ENCODE data around the gene ACOT9. TPM values are rescaled to one million over a fixed set of nuclear protein-coding genes. Genes with fewer than 3 reads are reported as not detected.

The ACOT9 gene
- total and polyA plus RNA-seq, 4 donors: 30.5 to 46.7 (median 45.1) TPM

DNA sequence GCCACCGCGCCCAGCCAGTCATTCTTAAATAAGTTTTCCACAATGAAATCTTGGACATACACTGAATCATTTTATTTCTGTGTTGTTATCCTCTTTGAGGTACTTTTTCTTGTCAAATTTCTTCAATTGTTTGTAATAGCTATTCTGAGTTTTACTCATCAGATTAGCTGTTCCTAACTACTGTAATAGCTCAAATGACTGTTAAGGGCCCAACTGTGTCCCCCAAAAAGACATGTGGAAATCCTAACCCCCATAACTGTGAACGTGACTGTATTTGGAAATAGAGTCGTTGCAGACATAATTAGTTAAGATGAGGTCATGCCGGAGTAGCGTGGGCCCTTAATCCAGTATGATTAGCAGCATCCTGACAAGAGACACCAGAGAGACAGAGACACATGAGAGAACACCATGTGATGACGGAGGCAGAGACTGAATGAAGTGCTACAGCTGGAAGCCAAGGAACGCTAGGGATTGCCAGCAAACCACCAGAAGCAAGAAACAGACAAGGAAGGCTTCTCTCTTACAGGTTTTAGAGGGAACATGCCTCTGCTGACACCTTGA, 22.9 kb downstream of the ACOT9 start:
- WGBS, 2 donors: 88 to 92% methylated on average over 8 of the region's 8 CpGs
- peaks cover 0 to 1% (median 0%) of the 10 kb centered on the region in 4 donors for H3K9me3 ChIP-seq (ENCODE audit: control insufficient read depth in 4 of 4, insufficient read depth in 3 of 4, low read length in 3 of 4)
- H3K36me3 ChIP-seq (ENCODE audit: control insufficient read depth in 4 of 4, insufficient read depth in 4 of 4, low read length in 4 of 4): peaks cover 3 to 19% (median 9%) of the 10 kb centered on the region in 4 donors
- peaks cover 0 to 4% (median 2%) of the 10 kb centered on the region in 3 donors for H3K27me3 ChIP-seq (ENCODE audit: control insufficient read depth in 3 of 3, insufficient read depth in 3 of 3, low read length in 2 of 3)
- H3K4me3 ChIP-seq: no peak overlapping the region
- H3K27ac ChIP-seq (ENCODE audit: low read depth in 1 of 2, low read length in 1 of 2): no peak overlapping the region
- no peak overlapping the region for H3K9ac ChIP-seq (ENCODE audit: insufficient read depth in 1 of 2, low read length in 2 of 2)
- peaks cover 0 to under 1% (median 0%) of the 10 kb centered on the region in 5 donors for H3K4me1 ChIP-seq (ENCODE audit: control insufficient read depth in 5 of 5, insufficient read depth in 5 of 5, low read length in 5 of 5)
- DNase-seq: no peak
- ATAC-seq (ENCODE audit: insufficient read depth, low FRiP score): no peak
- TF ChIP-seq, protein P1, sequence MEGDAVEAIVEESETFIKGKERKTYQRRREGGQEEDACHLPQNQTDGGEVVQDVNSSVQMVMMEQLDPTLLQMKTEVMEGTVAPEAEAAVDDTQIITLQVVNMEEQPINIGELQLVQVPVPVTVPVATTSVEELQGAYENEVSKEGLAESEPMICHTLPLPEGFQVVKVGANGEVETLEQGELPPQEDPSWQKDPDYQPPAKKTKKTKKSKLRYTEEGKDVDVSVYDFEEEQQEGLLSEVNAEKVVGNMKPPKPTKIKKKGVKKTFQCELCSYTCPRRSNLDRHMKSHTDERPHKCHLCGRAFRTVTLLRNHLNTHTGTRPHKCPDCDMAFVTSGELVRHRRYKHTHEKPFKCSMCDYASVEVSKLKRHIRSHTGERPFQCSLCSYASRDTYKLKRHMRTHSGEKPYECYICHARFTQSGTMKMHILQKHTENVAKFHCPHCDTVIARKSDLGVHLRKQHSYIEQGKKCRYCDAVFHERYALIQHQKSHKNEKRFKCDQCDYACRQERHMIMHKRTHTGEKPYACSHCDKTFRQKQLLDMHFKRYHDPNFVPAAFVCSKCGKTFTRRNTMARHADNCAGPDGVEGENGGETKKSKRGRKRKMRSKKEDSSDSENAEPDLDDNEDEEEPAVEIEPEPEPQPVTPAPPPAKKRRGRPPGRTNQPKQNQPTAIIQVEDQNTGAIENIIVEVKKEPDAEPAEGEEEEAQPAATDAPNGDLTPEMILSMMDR (IDR thresholded peaks at IDR 0.05; ENCODE audit: control extremely low read depth, extremely low read depth): no peak

DNA sequence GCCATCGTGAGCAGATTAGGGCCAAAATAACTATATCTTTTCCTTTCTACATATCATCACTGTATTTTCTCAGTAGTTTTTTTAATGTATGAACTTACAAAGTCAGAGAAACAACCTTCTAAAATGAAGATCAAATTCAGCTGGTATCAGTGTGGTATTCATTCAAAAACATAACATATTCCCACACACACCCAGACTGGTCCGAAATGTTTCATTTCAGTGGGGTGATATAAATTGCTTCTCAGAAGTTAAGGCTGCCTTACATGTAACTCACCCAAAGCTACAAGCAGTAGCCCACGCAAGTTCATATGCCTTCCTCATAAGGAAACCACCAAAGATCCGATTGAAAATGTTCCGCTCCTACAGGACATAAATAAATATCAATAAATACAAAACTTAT, 37.8 kb downstream of the ACOT9 start:
- H3K4me1 ChIP-seq (ENCODE audit: control insufficient read depth in 5 of 5, insufficient read depth in 5 of 5, low read length in 5 of 5): no peaks in the 10 kb centered on the region
- TF ChIP-seq, protein P1 (IDR thresholded peaks at IDR 0.05; ENCODE audit: control extremely low read depth, extremely low read depth): no peak
- no peak overlapping the region for H3K9ac ChIP-seq (ENCODE audit: insufficient read depth in 1 of 2, low read length in 2 of 2)
- DNase-seq (no peak), ATAC-seq (ENCODE audit: insufficient read depth, low FRiP score) (no peak)
- H3K36me3 ChIP-seq (ENCODE audit: control insufficient read depth in 4 of 4, insufficient read depth in 4 of 4, low read length in 4 of 4): peaks cover 5 to 24% (median 6%) of the 10 kb centered on the region in 4 donors
- H3K27me3 ChIP-seq (ENCODE audit: control insufficient read depth in 3 of 3, insufficient read depth in 3 of 3, low read length in 2 of 3): peaks cover 0 to 10% (median 5%) of the 10 kb centered on the region in 3 donors
- H3K9me3 ChIP-seq (ENCODE audit: control insufficient read depth in 4 of 4, insufficient read depth in 3 of 4, low read length in 3 of 4): no peaks in the 10 kb centered on the region
- 77 to 82% methylated on average over 5 of the region's 5 CpGs for WGBS, 2 donors
- H3K27ac ChIP-seq (ENCODE audit: low read depth in 1 of 2, low read length in 1 of 2): no peak overlapping the region
- H3K4me3 ChIP-seq: no peak overlapping the region

DNA sequence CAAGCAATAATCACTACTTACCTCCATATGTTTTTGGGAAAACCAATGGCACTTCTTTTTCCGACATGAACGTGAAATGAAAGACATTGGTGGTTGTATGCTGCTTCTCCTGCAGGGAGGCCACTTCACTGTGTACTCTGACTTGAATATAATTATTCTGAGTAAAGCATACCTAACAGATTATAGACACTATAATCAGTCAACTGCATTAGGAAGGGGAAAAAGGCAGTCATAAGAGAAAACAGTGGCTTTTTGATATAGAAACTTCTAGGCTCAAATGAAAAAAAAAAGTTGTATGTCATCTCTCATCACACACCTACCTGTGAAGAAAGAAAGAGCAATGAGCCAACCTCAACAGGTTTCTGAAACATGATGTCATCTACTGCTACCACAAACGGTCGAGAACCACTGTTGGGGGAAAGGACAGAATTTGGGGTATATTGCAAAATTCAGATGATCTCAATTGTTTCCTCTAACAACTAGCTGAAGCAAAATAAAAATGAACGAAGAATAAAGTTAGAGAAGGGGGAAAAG, 38.3 kb downstream of the ACOT9 start:
- ATAC-seq (ENCODE audit: insufficient read depth, low FRiP score) (no peak), DNase-seq (no peak)
- H3K27me3 ChIP-seq (ENCODE audit: control insufficient read depth in 3 of 3, insufficient read depth in 3 of 3, low read length in 2 of 3): peaks cover 0 to 10% (median 3%) of the 10 kb centered on the region in 3 donors
- H3K27ac ChIP-seq (ENCODE audit: low read depth in 1 of 2, low read length in 1 of 2): no peak overlapping the region
- no peak overlapping the region for H3K9ac ChIP-seq (ENCODE audit: insufficient read depth in 1 of 2, low read length in 2 of 2)
- TF ChIP-seq, protein P1 (IDR thresholded peaks at IDR 0.05; ENCODE audit: control extremely low read depth, extremely low read depth): no peak
- no peaks in the 10 kb centered on the region for H3K9me3 ChIP-seq (ENCODE audit: control insufficient read depth in 4 of 4, insufficient read depth in 3 of 4, low read length in 3 of 4)
- no peaks in the 10 kb centered on the region for H3K4me1 ChIP-seq (ENCODE audit: control insufficient read depth in 5 of 5, insufficient read depth in 5 of 5, low read length in 5 of 5)
- H3K4me3 ChIP-seq: no peak overlapping the region
- H3K36me3 ChIP-seq (ENCODE audit: control insufficient read depth in 4 of 4, insufficient read depth in 4 of 4, low read length in 4 of 4): peaks cover 5 to 24% (median 6%) of the 10 kb centered on the region in 4 donors
- WGBS, 2 donors: 75 to 84% methylated on average over 5 of the region's 5 CpGs

Data from lung (tissue), 12 donors.